ENCODE measurements around the gene CBX6. TPM values are rescaled to one million over a fixed set of nuclear protein-coding genes. Genes with fewer than 3 reads are reported as not detected.

CBX6 gene
- total RNA-seq, 1 donor = 66.5 TPM

GRCh38 chr22:38866024-38866398 is 6.0 kb downstream of the CBX6 start:
- no peak overlapping the region for H3K4me3 ChIP-seq (ENCODE audit: low read depth, low read length)
- no peak for DNase-seq (ENCODE audit: low read depth)
- no peak for TF ChIP-seq CTCF (IDR thresholded peaks at IDR 0.05; ENCODE audit: insufficient read depth, low read depth, low read length)

GRCh38 chr22:38865201-38866023 is 6.6 kb downstream of the CBX6 start:
- H3K4me3 ChIP-seq (ENCODE audit: low read depth, low read length) = no peak overlapping the region
- DNase-seq (ENCODE audit: low read depth) = no peak
- TF ChIP-seq CTCF (IDR thresholded peaks at IDR 0.05; ENCODE audit: insufficient read depth, low read depth, low read length) = no peak

- no peak overlapping the region for H3K4me3 ChIP-seq (ENCODE audit: low read depth, low read length)
- DNase-seq (ENCODE audit: low read depth) = no peak
- TF ChIP-seq CTCF (IDR thresholded peaks at IDR 0.05; ENCODE audit: insufficient read depth, low read depth, low read length) = no peak
Measured at GRCh38 chr22:38864361-38865191, 7.4 kb downstream of the CBX6 start.

GRCh38 chr22:38863531-38864131 is 8.4 kb downstream of the CBX6 start:
- DNase-seq (ENCODE audit: low read depth) = no peak
- H3K4me3 ChIP-seq (ENCODE audit: low read depth, low read length) = no peak overlapping the region
- TF ChIP-seq CTCF (IDR thresholded peaks at IDR 0.05; ENCODE audit: insufficient read depth, low read depth, low read length) = no peak

GRCh38 chr22:38862375-38863329 is 9.4 kb downstream of the CBX6 start:
- DNase-seq (ENCODE audit: low read depth) = no peak
- no peak for TF ChIP-seq CTCF (IDR thresholded peaks at IDR 0.05; ENCODE audit: insufficient read depth, low read depth, low read length)
- no peak overlapping the region for H3K4me3 ChIP-seq (ENCODE audit: low read depth, low read length)

GRCh38 chr22:38861927-38862326 is 10.1 kb downstream of the CBX6 start:
- no peak for DNase-seq (ENCODE audit: low read depth)
- no peak for TF ChIP-seq CTCF (IDR thresholded peaks at IDR 0.05; ENCODE audit: insufficient read depth, low read depth, low read length)
- no peak overlapping the region for H3K4me3 ChIP-seq (ENCODE audit: low read depth, low read length)

All from fibroblast of villous mesenchyme (primary cell).